H9 (cell line): ENCODE results near the gene PPFIBP2. TPM values are rescaled to one million over a fixed set of nuclear protein-coding genes. Genes with fewer than 3 reads are reported as not detected.

ENCODE experiments used
- DNase-seq: peaks from one replicate; pipeline ENCODE4 v3.0.0-alpha.2; 2017
- H2AFZ ChIP-seq: one replicate; pipeline ENCODE4 v1.6.1; 2013; ENCODE audit warnings: mild to moderate bottlenecking, low read length, control low read depth, moderate library complexity
- H2AK5ac ChIP-seq: 2 replicates; pipeline ENCODE4 v1.6.1; 2013; ENCODE audit warnings: low read length, control low read depth, mixed read lengths; ENCODE audit not compliant: insufficient read length
- H2BK120ac ChIP-seq: one replicate; pipeline ENCODE4 v1.6.1; 2013; ENCODE audit warnings: low read depth, mild to moderate bottlenecking, low read length, control low read depth, inconsistent platforms; ENCODE audit not compliant: poor library complexity, severe bottlenecking
- H2BK12ac ChIP-seq: 2 replicates; pipeline ENCODE4 v1.6.1; 2013; ENCODE audit warnings: low read length, control low read depth, mixed read lengths, low read depth; ENCODE audit not compliant: insufficient read length
- H2BK15ac ChIP-seq: 2 replicates; pipeline ENCODE4 v1.6.1; 2013; ENCODE audit warnings: low read depth, low read length, control low read depth
- H2BK20ac ChIP-seq: one replicate; pipeline ENCODE4 v1.6.1; 2013; ENCODE audit warnings: low read depth, mild to moderate bottlenecking, low read length, control low read depth, inconsistent platforms; ENCODE audit not compliant: poor library complexity, severe bottlenecking
- H2BK5ac ChIP-seq: 2 replicates; pipeline ENCODE4 v1.6.1; 2013; ENCODE audit warnings: low read length, control low read depth, mixed read lengths; ENCODE audit not compliant: insufficient read length
- H3K14ac ChIP-seq: 2 replicates; pipeline ENCODE4 v1.6.1; 2013; ENCODE audit warnings: low read length, control low read depth; ENCODE audit not compliant: insufficient read depth
- H3K18ac ChIP-seq: 2 replicates; pipeline ENCODE4 v1.6.1; 2013; ENCODE audit warnings: low read depth, mild to moderate bottlenecking, mixed read lengths, low read length, control low read depth; ENCODE audit not compliant: insufficient read length
- H3K23ac ChIP-seq: 2 replicates; pipeline ENCODE4 v1.6.1; 2013; ENCODE audit warnings: low read length, control low read depth, mixed read lengths, low read depth; ENCODE audit not compliant: insufficient read length
- H3K23me2 ChIP-seq: 2 replicates; pipeline ENCODE4 v1.6.1; 2013; ENCODE audit warnings: low read depth, mild to moderate bottlenecking, mixed read lengths, low read length, control low read depth; ENCODE audit not compliant: insufficient read length, poor library complexity, severe bottlenecking
- H3K27ac ChIP-seq: 2 replicates; pipeline ENCODE4 v1.5.1; 2013; ENCODE audit warnings: low read length, control low read depth, mixed read lengths, low read depth; ENCODE audit not compliant: insufficient read length
- H3K27me3 ChIP-seq: 2 replicates; pipeline ENCODE4 v1.6.1; 2013; ENCODE audit warnings: low read length, control low read depth, inconsistent platforms; ENCODE audit not compliant: insufficient read depth
- H3K4ac ChIP-seq: 2 replicates; pipeline ENCODE4 v1.6.1; 2013; ENCODE audit warnings: low read depth, mild to moderate bottlenecking, control low read depth, inconsistent platforms, low read length, moderate library complexity
- H3K4me1 ChIP-seq: 2 replicates; pipeline ENCODE4 v1.6.1; 2013; ENCODE audit warnings: low read length, control low read depth, inconsistent platforms; ENCODE audit not compliant: insufficient read depth
- H3K4me2 ChIP-seq: 2 replicates; pipeline ENCODE4 v1.6.1; 2013; ENCODE audit warnings: low read length, control low read depth, mixed read lengths; ENCODE audit not compliant: insufficient read length, insufficient read depth
- H3K56ac ChIP-seq: 2 replicates; pipeline ENCODE4 v1.6.1; 2013; ENCODE audit warnings: low read depth, mild to moderate bottlenecking, mixed read lengths, low read length, control low read depth; ENCODE audit not compliant: insufficient read length
- H3K79me1 ChIP-seq: 2 replicates; pipeline ENCODE4 v1.6.1; 2013; ENCODE audit warnings: low read depth, mild to moderate bottlenecking, moderate library complexity, low read length, control low read depth, inconsistent platforms; ENCODE audit not compliant: insufficient read depth, poor library complexity, severe bottlenecking
- H3K79me2 ChIP-seq: 2 replicates; pipeline ENCODE4 v1.6.1; 2013; ENCODE audit warnings: low read length, control low read depth, inconsistent platforms; ENCODE audit not compliant: insufficient read depth
- H3K9ac ChIP-seq: 2 replicates; pipeline ENCODE4 v1.6.1; 2013; ENCODE audit warnings: low read length, control low read depth, mixed read lengths; ENCODE audit not compliant: insufficient read length; ENCODE audit errors: extremely low read depth
- H3K9me3 ChIP-seq: one replicate; pipeline ENCODE4 v1.6.1; 2013; ENCODE audit warnings: low read depth, low read length, inconsistent platforms; ENCODE audit not compliant: control insufficient read depth
- H3T11ph ChIP-seq: one replicate; pipeline ENCODE4 v1.6.1; 2013; ENCODE audit warnings: mild to moderate bottlenecking, low read length, control low read depth, inconsistent platforms
- H4K20me1 ChIP-seq: one replicate; pipeline ENCODE4 v1.6.1; 2013; ENCODE audit not compliant: control insufficient read depth, insufficient read length, insufficient read depth
- H4K5ac ChIP-seq: 2 replicates; pipeline ENCODE4 v1.6.1; 2013; ENCODE audit warnings: low read depth, mild to moderate bottlenecking, mixed read lengths, low read length, control low read depth; ENCODE audit not compliant: insufficient read length
- H4K8ac ChIP-seq: replicated peaks from 2 replicates; pipeline ENCODE4 v1.6.1; 2013; ENCODE audit warnings: low read length, control low read depth, mixed read lengths, low read depth; ENCODE audit not compliant: insufficient read length
- H4K91ac ChIP-seq: 2 replicates; pipeline ENCODE4 v1.6.1; 2013; ENCODE audit warnings: low read depth, mild to moderate bottlenecking, moderate library complexity, mixed read lengths, low read length, control low read depth; ENCODE audit not compliant: insufficient read length
- H3K27ac Mint-ChIP-seq, 3 experiments: 2 replicates in 2 of 3; 3 replicates in 1 of 3; pipeline ENCODE4 v1.8.0; 2020 to 2021; ENCODE audit warnings: mixed read lengths in 3 of 3, mild to moderate bottlenecking in 1 of 3, moderate library complexity in 1 of 3
- H3K27me3 Mint-ChIP-seq: 2 replicates; pipeline ENCODE4 v1.8.0; 2021; ENCODE audit warnings: low read depth, mild to moderate bottlenecking, moderate library complexity, mixed read lengths
- H3K36me3 Mint-ChIP-seq, 3 experiments: 2 replicates in 2 of 3; 3 replicates in 1 of 3; pipeline ENCODE4 v1.8.0; 2020 to 2021; ENCODE audit warnings: low read depth in 3 of 3, mixed read lengths in 3 of 3; ENCODE audit not compliant: insufficient read depth in 1 of 3
- H3K4me1 Mint-ChIP-seq, 2 experiments: 2 replicates each; pipeline ENCODE4 v1.8.0; 2020; ENCODE audit warnings: mixed read lengths in 2 of 2
- H3K4me3 Mint-ChIP-seq, 2 experiments: 2 replicates in 1 of 2; 3 replicates in 1 of 2; pipeline ENCODE4 v1.8.0; 2020 to 2021; ENCODE audit warnings: mild to moderate bottlenecking in 2 of 2, mixed read lengths in 2 of 2, moderate library complexity in 1 of 2
- H3K9me3 Mint-ChIP-seq, 2 experiments: 2 replicates in 1 of 2; 3 replicates in 1 of 2; pipeline ENCODE4 v1.8.0; 2020; ENCODE audit warnings: mild to moderate bottlenecking in 2 of 2, mixed read lengths in 2 of 2, moderate library complexity in 1 of 2
- WGBS: extraction: QIAGEN DNeasy Blood & Tissue Kit; methylation state at CpG from one replicate; pipeline ENCODE4 v1.1.7; 2013; ENCODE audit warnings: missing lambda C conversion rate, low lambda C conversion rate, mixed read lengths; ENCODE audit not compliant: insufficient read length; ENCODE audit errors: extremely low coverage; 5-methylcytosine and 5-hydroxymethylcytosine counted together
- total RNA-seq: library from RNA; stranded (reverse); gene quantifications from 2 replicates; pipeline ENCODE4 v1.2.1, GENCODE V29; 2021
- TF ChIP-seq, protein P1 (sequence below): fragments of 200-600 bp; sonication (generic); conservative IDR thresholded peaks from 3 replicates; pipeline ENCODE4 v1.8.0; 2021; ENCODE audit warnings: antibody characterized with exemption, mild to moderate bottlenecking

The PPFIBP2 gene
- total RNA-seq, 1 experiment from 2014 or later: 8.3 TPM

DNA sequence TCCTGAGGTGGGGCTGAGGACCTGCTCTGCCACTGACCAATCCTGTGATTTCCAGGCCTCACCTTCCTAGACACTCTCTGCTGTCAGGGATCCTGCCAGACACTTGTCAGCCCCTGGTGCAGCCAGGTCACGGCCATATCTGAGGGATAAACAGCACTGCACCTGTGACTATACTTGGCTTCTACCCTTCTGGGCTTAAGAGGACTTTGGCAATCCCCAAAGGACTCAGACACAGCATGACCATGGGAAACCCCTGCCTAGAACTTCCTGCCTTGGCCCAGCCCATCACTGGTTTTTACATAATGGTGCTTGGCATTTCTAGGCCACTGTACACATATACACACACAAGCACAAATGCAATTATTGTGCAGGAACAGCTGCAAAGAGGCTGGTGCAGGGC lies 40.1 kb upstream of the PPFIBP2 start:
- Histone ChIP-seq H2BK15ac (no peak overlapping the region), H3K27ac (no peak overlapping the region), H2BK120ac (no peak overlapping the region), H3K4me1 (0 out of 2 replicates have a peak, but pooled peaks cover 3% of the 10 kb centered on the region), H2BK5ac (no peak overlapping the region), H3K4me2 (no peak overlapping the region), H4K20me1 (no peaks in the 10 kb centered on the region), H3K23me2 (no peaks in the 10 kb centered on the region), H3K4ac (no peak overlapping the region), H3K9ac (no peak overlapping the region), H4K5ac (no peak overlapping the region), H4K91ac (no peak overlapping the region), H3K79me1 (no peaks in the 10 kb centered on the region), H3K14ac (no peak overlapping the region; the same call in 1 of the 2 replicates), H4K8ac (no peak overlapping the region), H2AK5ac (no peak overlapping the region), H3T11ph (no peak overlapping the region), H3K56ac (no peak overlapping the region), H3K27me3 (no peaks in the 10 kb centered on the region), H2BK12ac (no peak overlapping the region), H3K9me3 (no peaks in the 10 kb centered on the region), H3K79me2 (no peaks in the 10 kb centered on the region), H2BK20ac (no peak overlapping the region), H3K18ac (no peak overlapping the region), H2AFZ (no peak overlapping the region), H3K23ac (no peak overlapping the region)
- Mint-ChIP-seq H3K27ac (no peak overlapping the region), H3K36me3 (no peaks in the 10 kb centered on the region), H3K4me1 (peaks cover 0 to 4% of the 10 kb centered on the region in 2 experiments; a peak in 2 of 4 replicates), H3K4me3 (no peak overlapping the region), H3K9me3 (no peaks in the 10 kb centered on the region; a peak in 1 of 5 replicates), H3K27me3 (no peaks in the 10 kb centered on the region; the same call in none of the 2 replicates)
- DNase-seq: no peak
- no CpG with 5 or more reads among the region's 1 CpG for WGBS
- TF ChIP-seq, protein P1, sequence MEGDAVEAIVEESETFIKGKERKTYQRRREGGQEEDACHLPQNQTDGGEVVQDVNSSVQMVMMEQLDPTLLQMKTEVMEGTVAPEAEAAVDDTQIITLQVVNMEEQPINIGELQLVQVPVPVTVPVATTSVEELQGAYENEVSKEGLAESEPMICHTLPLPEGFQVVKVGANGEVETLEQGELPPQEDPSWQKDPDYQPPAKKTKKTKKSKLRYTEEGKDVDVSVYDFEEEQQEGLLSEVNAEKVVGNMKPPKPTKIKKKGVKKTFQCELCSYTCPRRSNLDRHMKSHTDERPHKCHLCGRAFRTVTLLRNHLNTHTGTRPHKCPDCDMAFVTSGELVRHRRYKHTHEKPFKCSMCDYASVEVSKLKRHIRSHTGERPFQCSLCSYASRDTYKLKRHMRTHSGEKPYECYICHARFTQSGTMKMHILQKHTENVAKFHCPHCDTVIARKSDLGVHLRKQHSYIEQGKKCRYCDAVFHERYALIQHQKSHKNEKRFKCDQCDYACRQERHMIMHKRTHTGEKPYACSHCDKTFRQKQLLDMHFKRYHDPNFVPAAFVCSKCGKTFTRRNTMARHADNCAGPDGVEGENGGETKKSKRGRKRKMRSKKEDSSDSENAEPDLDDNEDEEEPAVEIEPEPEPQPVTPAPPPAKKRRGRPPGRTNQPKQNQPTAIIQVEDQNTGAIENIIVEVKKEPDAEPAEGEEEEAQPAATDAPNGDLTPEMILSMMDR: no peak
